DLD1 (cell line): ENCODE measurements around the gene SNRPD1.
"Not testable (repeated sequence)": the region's sequence is repeated elsewhere in the genome, so short reads cannot be mapped to it uniquely, and the experiment has no call there.

Experiments used
- in situ Hi-C: cut with HindIII; loops from 2 replicates; pipeline ENCODE4 v1.10.0; 2017; ENCODE audit warnings: low sequenced_read_pairs

The SNRPD1 gene

DNA sequence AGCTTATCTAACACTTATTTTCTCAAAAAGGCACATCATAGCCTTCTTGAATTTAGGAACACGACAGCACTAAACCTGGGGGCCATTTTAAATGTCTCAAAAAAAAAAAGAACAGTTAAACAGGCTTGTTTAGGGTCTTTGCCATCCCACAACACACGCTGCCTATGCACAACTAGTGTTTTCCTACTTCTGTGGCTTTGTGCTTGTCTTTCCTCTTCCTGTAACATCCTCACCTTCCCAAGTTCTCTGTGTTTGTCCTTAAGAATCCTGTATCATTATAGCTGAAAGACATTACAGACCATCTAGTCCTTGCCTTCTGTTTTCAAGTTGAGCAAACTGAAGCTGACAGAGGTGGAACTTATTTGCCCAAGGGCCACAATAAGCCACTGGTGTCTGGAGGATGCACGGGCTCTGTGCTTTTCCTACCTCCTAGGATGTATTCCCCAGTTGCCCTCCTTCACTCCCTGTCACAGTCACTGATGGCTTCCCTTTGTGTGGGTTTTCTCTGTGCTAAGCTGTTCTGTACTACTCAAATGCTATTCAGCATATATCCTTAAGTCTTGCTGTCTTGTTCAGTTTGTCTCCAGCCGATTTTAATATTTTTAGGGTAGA lies 22.6 kb downstream of the SNRPD1 start:
- in situ Hi-C loops: no loop called here

DNA sequence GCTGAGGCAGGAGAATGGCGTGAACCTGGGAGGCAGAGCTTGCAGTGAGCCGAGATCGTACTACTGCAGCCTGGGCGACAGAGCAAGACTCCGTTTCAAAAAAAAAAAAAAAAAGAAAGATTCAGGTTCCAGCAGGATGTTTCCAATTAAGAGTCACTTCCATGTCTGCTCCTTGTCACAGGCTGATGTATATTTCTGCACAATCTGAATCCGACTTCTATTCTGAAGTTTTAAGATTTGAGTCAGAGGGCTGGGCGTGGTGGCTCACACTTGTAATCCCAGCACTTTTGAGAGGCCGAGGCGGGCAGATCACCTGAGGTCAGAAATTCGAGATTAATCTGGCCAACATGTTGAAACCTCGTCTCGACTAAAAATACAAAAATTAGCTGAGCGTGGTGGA lies 24.7 kb downstream of the SNRPD1 start:
- in situ Hi-C loops: no loop called here

DNA sequence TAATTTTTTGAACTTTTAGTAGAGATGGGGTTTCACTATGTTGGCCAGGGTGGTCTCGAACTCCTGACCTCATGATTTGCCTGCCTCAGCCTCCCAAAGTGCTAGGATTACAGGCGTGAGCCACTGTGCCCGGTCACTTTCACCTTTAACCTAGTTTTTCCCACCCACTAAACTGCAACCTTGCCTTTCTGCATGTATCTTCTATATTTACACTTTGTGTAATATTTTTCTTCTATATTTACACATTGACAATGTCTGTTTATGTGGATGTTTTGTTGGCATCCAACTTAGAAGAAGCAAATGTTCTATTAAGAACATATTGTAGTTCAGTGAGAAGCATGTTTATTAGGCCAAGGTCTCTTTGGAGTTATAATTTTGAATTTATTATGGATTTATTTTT lies 26.7 kb downstream of the SNRPD1 start:
- in situ Hi-C loops: no loop called here

DNA sequence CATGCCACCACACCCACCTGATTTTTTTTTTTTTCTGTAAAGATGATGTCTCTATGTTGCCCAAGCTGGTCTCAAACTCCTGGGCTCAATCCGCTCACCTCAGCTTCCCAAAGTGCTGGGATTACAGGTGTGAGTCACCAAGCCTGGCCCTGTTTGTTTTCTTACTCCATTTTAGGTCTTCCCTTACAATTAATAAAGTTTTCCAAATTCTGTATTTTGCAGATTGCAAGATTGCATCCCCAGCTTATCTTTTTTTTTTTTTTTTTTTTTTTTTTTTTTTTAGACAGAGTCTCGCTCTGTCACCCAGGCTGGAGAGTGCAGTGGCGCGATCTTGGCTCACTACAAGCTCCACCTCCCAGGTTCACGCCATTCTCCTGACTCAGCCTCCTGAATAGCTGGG lies 28.3 kb downstream of the SNRPD1 start:
- in situ Hi-C loops: not testable (repeated sequence)

DNA sequence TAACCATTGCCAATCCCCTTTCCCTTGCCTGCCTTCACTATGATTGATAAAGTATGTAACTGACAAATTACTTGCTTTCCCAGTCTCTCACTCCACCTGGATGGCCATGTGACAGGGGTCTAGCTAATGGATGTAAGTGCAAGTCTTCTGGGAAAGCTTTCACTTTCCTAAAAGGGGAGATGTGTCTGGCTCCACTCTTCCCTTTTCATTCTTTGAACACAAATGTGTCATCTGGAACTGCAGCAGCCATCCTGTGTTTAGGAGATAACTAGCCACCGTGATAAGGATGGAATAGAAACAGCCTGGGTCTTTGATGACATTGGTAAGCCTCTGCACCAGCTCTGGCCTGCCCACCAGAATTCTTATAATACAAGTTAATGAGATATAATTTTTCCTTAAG lies 38.2 kb downstream of the SNRPD1 start:
- in situ Hi-C loops: no loop called here

DNA sequence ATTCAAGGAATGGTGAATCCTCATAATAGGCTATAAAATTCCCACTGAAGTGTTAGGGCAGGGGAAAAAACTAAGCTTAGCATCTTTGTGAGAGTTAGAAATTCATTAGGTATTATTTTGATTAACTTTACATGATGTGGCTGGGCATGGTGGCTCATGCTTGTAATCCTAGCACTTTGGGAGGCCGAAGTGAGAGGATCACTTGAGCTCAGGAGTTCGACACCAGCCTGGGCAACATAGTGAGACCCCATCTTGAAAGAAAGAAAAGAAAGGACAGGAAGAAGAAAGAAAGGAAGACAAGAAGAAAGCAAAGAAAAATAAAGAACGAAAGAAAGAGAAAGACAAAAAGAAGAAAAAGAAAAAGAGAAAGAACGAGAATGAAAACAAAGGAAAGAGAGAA lies 40.0 kb downstream of the SNRPD1 start:
- in situ Hi-C loops: no loop called here

DNA sequence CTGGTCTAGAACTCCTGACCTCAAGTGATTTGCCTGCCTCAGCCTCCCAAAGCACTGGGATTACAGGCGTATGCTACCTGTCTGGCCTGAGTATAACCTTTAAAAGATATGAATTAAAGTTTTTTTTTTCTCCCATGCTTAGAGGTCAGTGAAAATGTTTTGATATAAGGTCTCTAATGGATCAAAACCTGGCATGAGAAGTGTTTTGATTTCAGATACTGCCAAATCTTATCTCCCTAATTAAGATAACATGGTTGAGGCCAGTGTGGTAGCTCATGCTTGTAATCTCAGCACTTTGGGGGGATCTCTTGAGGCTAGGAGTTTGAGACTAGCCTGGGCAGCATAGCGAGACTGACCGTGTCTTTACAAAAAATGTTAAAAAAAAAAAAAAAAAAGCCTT lies 41.2 kb downstream of the SNRPD1 start:
- in situ Hi-C loops: no loop called here

DNA sequence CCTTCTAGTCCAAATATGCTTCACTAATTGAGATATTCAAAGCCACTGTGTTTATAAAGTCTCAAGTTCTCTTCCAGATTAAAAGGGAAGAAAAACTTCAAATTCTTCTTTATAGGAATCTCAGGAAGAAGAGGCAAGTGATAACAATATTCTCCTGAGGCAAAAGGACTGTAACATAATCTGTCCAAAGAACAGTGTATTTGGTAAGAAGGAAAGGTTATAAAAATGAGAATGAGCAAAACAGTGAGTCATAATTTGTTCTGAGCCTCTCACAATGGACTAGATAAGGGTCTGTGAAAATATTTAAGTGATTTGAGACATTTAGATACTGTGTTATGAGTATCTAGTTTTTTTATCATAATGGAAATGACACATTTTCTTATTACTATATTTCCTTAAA lies 44.3 kb downstream of the SNRPD1 start:
- in situ Hi-C loops: no loop called here

DNA sequence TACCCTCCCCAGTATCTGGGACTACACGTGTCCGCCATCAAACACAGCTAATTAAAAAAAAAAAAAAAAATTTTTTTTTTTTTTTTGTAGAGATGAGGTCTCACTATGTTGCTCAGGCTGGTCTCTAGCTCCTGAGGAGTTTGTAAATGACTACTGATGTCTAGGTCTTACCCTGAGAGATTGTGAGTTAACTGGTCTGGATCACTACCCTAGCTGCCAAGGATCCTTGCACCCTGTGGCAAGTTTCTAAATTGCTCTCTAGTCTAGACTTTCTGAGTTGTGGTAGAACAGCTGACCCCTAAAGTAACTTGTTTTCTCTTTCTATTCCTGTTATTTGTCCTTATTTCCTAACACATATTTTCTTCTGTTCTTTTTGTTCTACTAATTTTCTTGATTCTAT lies 48.0 kb downstream of the SNRPD1 start:
- in situ Hi-C loops: no loop called here

DNA sequence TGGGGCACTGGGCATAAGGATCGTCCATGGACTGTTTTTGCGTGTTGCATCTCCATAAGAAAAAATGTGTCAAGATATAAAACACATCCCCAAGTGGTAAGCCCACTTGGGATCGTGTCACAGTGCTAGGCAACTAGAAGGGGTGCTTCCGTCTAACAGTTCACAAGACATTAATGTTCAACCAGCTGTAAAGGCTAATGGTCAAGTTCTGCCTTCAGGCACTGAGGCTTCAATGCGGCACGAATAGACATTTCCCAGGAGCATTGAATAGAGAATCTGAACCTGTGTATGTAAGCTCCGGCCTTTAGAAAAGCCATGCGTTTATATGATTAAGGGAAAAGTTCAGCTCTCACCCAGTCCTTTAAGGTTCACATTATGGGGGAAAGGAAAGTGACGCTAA lies 50.5 kb downstream of the SNRPD1 start:
- in situ Hi-C loops: no loop called here

DNA sequence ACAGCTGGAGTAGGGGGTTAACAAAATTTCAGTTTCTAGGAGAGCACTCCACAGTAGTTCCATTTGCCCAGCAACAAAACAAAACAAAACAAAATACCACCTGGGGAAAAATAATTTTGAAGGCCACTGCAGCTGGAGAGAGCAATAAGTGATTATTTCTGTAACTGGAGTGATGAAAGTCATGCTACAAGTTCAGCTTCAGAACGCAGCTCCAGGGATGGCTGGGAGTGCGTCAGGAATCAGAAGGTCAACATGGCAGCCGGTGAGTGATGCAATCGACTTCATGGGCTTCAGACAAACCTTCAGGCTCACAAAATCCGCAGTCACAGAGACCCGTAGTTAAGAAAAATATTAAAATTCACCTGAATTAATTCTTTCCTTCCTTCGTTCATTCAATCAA lies 51.5 kb downstream of the SNRPD1 start:
- in situ Hi-C loops: no loop called here

DNA sequence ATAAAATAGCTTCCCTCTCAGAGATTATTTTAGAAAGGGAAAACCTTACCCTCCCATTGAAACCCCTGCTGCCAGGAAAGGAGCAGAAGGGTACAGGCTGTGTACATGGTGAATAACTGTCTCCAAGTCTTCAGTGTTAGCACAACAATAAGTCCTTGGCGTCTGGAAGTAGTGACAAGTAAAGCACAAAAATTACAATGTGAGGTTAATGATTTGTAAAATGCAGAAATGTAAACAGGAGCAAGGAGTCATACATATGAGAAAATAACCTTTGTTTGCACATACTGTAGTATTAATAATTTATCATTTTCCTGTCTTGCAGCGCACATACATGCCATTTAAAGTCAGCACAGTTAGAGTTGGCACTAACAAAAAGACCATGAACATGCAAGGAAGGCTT lies 52.0 kb downstream of the SNRPD1 start:
- in situ Hi-C loops: no loop called here

DNA sequence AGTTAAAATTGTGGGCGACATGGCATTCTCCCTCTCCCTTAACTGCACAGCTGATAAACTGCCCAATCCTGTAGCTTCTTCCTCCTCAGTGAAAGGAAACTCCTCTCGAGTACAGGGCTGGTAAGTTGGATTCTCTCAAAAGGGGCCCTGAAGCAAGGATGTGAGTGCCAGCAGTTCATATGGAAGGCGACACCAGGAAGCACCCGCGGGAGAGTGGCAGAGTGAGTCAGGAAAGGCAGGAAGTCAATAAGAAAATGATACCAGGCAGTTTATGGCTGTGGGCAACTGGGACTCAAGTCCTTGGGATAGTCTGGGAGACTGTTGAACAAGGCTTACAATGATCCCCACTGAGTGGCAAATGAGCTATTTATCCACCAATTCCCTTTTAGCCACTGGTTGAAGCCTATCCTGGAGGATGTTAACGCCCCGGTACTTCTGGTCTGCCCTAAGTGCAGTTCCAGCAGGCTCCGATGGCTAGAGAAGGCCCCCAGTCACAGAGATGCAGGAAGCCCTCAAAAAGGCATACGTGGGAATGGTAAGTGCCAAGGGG lies 57.7 kb downstream of the SNRPD1 start:
- in situ Hi-C loops: no loop called here

DNA sequence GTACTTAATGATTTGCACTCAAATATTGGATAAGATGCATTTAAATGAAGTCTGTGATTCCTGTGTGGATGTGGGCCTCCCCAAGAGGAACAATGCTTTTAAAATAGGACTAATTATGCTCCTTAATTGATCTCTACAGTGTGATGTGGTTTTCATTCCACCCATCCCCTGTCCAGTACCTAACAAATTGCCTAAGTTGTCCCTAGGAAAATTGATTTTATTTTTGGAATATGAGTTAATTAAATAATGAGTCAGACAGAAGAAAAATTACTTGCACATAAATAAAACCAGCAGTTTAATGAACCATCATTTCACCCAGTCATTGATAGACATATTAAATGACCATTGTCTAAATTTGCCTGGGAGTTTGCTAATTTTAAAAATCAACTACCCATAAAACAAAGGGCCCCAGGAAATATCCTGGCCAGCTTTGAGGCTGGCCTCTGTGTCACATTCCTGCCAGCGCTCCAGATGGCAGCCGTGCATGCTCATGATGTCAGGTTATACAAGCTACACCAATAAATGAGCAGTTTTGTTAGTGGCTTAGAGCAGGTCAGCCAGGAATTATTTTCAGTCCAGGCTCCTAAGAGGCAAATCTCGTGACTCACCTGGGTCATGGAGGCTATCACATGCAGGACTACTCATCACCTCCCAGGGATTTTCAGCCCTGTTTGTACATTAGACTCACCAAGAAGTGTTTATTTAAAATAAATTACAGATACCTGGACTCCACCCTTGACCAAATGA lies 60.6 kb downstream of the SNRPD1 start:
- in situ Hi-C loops: no loop called here

DNA sequence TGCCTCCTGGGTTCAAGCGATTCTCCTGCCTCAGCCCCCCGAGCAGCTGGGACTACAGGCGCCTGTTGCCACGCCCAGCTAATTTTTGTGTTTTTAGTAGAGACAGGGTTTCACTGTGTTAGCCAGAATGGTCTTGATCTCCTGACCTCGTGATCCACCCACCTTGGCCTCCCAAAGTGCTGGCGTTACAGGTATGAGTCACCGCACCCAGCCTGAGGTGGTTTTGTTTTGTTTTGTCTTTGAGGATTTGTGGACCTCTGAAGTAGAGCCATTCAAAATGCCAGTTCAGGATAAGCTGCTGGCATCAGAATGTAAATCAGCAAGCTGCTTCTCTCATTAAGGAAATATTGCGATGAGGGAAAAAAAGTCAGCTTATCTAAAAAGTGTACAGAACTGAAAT lies 63.2 kb downstream of the SNRPD1 start:
- in situ Hi-C loops: not testable (repeated sequence)

DNA sequence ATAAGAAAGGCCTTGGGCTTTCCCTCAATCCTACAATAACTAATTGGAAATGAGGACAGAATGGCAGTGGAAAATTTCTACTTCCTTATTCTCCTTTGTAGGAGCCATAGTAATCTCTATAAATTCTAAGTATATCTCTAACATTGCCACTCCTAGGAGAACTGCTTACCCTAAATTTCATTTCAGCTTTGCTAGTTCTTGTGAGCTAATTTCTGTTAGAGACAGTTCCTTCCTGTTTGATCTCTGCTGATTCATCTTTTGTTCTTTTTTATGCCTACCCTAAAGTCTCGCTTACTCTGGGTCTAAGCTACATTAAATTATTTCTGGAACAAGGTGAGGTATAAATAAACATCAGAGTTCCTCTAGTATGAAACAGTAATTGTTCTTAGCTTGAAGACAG lies 66.7 kb downstream of the SNRPD1 start:
- in situ Hi-C loops: no loop called here

DNA sequence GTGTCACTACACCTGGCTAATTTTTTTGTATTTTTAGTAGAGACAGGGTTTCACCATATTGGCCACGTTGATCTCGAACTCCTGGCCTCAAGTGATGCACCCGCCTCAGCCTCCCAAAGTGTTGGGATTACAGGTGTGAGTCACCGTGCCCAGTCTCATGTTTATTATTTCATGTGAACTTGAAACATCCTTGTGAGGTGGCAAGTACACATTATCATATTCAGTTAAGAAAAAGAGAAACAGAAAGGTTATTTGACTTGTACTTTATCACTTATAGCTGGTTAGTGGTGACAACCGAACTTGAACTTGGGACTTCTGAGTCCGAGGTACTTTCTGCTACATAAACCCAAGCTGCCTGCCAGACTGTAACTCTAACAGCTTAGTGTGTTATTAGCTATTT lies 68.0 kb downstream of the SNRPD1 start:
- in situ Hi-C loops: no loop called here

DNA sequence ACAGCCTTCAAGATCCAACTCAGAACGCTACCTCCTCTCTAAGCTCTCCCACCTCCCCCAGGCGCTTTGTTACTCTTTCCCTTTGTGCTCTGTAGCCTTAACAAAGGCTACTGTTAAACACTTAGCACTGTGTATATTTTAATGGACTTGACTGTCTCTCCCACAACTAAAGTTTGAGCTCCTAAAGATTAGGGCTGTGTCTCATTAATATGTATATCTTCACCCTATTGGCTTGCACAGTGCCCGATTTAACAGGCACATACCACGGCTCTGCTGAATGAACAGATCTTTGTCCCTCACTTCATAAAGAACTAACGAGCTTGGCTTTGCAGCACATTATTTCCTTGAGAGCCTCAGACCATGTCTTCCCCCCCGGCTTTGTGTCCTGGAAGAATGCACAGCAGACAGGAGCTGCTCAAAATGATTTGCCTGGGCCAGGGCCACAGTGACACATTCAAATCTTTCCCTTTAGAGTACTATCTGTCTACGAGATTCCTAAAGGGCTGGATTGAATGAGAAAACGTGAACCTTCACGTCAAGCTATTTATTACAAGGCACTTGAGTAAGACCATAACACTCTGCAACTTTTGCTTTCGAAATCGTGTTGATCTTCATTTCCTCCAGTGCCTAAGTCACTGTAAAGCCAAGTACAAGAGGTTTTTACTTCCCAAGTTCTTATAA lies 70.4 kb downstream of the SNRPD1 start:
- in situ Hi-C loops: no loop called here
